ENCODE data around the gene STARD8.
A peak's percentile ranks its signal among the peaks of the same experiment; 100 is the strongest.

Gene STARD8

GRCh38 chrX:68717663-68718442 lies 70.4 kb downstream of the STARD8 start:
- H3K4me3 ChIP-seq (replicated peaks; ENCODE audit: low read depth, low read length), result no peak overlapping the region
- DNase-seq (ENCODE audit: low read depth), result no peak
- no peak for TF ChIP-seq CTCF (IDR thresholded peaks at IDR 0.05; ENCODE audit: low read length, missing control alignments)

GRCh38 chrX:68718443-68718820 lies 71.0 kb downstream of the STARD8 start:
- H3K4me3 ChIP-seq (replicated peaks; ENCODE audit: low read depth, low read length), result no peak overlapping the region
- no peak for TF ChIP-seq CTCF (IDR thresholded peaks at IDR 0.05; ENCODE audit: low read length, missing control alignments)
- no peak for DNase-seq (ENCODE audit: low read depth)

- H3K4me3 ChIP-seq (replicated peaks; ENCODE audit: low read depth, low read length), result no peak overlapping the region
- no peak for TF ChIP-seq CTCF (IDR thresholded peaks at IDR 0.05; ENCODE audit: low read length, missing control alignments)
- DNase-seq (ENCODE audit: low read depth), result no peak
Measured at GRCh38 chrX:68719181-68719903, 71.9 kb downstream of the STARD8 start.

- no peak overlapping the region for H3K4me3 ChIP-seq (replicated peaks; ENCODE audit: low read depth, low read length)
- no peak for DNase-seq (ENCODE audit: low read depth)
- TF ChIP-seq CTCF (IDR thresholded peaks at IDR 0.05; ENCODE audit: low read length, missing control alignments), result peak; percentile 24
Measured at GRCh38 chrX:68719904-68720614, 72.6 kb downstream of the STARD8 start.

GRCh38 chrX:68720851-68721250 lies 73.4 kb downstream of the STARD8 start:
- TF ChIP-seq CTCF (IDR thresholded peaks at IDR 0.05; ENCODE audit: low read length, missing control alignments), result no peak
- no peak overlapping the region for H3K4me3 ChIP-seq (replicated peaks; ENCODE audit: low read depth, low read length)
- DNase-seq (ENCODE audit: low read depth), result no peak

GRCh38 chrX:68721546-68721945 lies 74.1 kb downstream of the STARD8 start:
- no peak overlapping the region for H3K4me3 ChIP-seq (replicated peaks; ENCODE audit: low read depth, low read length)
- no peak for DNase-seq (ENCODE audit: low read depth)
- TF ChIP-seq CTCF (IDR thresholded peaks at IDR 0.05; ENCODE audit: low read length, missing control alignments), result no peak

Measured in fibroblast of pulmonary artery (primary cell).